ENCODE measurements around the gene CCDC32.

DNA sequence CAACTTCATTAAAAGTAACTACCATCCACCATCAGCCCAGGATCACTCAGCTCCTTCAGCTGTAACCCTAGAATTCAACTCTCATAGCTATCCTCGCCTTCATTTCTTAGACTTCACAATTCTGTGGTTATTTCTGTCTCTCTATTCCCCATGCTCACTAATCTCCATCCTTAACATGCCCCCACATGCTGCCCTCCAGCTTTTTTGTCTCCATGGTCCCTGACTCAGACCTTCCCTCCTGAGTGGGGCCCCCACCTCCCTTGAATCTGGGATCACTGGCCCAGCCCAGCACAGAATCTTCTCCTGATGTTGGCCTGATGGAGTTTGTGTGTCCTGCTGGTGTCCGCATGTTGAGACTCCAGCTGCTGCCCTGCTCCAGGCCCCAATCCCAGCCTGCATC lies 52.4 kb downstream of the CCDC32 start:
- TF ChIP-seq, protein P1, sequence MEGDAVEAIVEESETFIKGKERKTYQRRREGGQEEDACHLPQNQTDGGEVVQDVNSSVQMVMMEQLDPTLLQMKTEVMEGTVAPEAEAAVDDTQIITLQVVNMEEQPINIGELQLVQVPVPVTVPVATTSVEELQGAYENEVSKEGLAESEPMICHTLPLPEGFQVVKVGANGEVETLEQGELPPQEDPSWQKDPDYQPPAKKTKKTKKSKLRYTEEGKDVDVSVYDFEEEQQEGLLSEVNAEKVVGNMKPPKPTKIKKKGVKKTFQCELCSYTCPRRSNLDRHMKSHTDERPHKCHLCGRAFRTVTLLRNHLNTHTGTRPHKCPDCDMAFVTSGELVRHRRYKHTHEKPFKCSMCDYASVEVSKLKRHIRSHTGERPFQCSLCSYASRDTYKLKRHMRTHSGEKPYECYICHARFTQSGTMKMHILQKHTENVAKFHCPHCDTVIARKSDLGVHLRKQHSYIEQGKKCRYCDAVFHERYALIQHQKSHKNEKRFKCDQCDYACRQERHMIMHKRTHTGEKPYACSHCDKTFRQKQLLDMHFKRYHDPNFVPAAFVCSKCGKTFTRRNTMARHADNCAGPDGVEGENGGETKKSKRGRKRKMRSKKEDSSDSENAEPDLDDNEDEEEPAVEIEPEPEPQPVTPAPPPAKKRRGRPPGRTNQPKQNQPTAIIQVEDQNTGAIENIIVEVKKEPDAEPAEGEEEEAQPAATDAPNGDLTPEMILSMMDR (IDR thresholded peaks at IDR 0.05 in 8 of 11, conservative IDR thresholded peaks at IDR 0.05 in 3 of 11) = no peak
- TF ChIP-seq POLR2A (IDR thresholded peaks at IDR 0.05) = no peak
